GM12878 (cell line): ENCODE results near the gene IRF2BPL. TPM values are rescaled to one million over a fixed set of nuclear protein-coding genes. Genes with fewer than 3 reads are reported as not detected.

Experiments used
- ASH2L ChIP-seq: fragments of 300-600, 200-600 bp; sonication (generic); IDR thresholded peaks from 2 replicates; pipeline ENCODE4 v1.6.1; 2017; ENCODE audit warnings: low read depth, mild to moderate bottlenecking, borderline replicate concordance
- CHD1 ChIP-seq: IDR thresholded peaks from 2 replicates; pipeline ENCODE4 v1.6.1; 2012; ENCODE audit warnings: low read depth, low read length, improper control_type of control experiment
- IKZF2 ChIP-seq, 2 experiments: fragments of 450-650 bp; IDR thresholded peaks; 2 replicates each; pipeline ENCODE4 v1.6.1; 2017; ENCODE audit warnings: mild to moderate bottlenecking in 2 of 2, moderate library complexity in 2 of 2
- LARP7 ChIP-seq: fragments of 450-650 bp; IDR thresholded peaks from 2 replicates; pipeline ENCODE4 v1.6.1; 2017; ENCODE audit warnings: mild to moderate bottlenecking
- PML ChIP-seq: IDR thresholded peaks from 2 replicates; pipeline ENCODE4 v1.6.1; 2012; ENCODE audit warnings: low read length, inconsistent platforms
- PRDM15 ChIP-seq: fragments of 450-650 bp; formaldehyde crosslinking; IDR thresholded peaks from 2 replicates; pipeline ENCODE4 v1.4.0; 2020; ENCODE audit warnings: mild to moderate bottlenecking, moderate library complexity
- REST ChIP-seq: IDR thresholded peaks from 2 replicates; pipeline ENCODE4 v1.6.1; 2012; ENCODE audit warnings: mild to moderate bottlenecking, low read depth, low read length
- SKIL ChIP-seq: fragments of 450-650 bp; IDR thresholded peaks from 2 replicates; pipeline ENCODE4 v1.6.1; 2017; ENCODE audit warnings: mild to moderate bottlenecking, low read depth, inconsistent platforms; ENCODE audit not compliant: poor library complexity, severe bottlenecking
- ZNF24 ChIP-seq: fragments of 450-650 bp; IDR thresholded peaks from 2 replicates; pipeline ENCODE4 v1.6.1; 2017; ENCODE audit warnings: antibody characterized with exemption, mild to moderate bottlenecking
- ZNF384 ChIP-seq: IDR thresholded peaks from 2 replicates; pipeline ENCODE4 v1.6.1; 2012; ENCODE audit warnings: low read depth, mild to moderate bottlenecking, low read length, improper control_type of control experiment, borderline replicate concordance
- polyA plus RNA-seq, 11 experiments: library from polyadenylated mRNA; depleted of rRNA in 4 of 11; unstranded in 6 of 11; stranded (reverse) in 5 of 11; fragments of >200 nt; fragmentation: Nextera tagmentation in 4 of 11; fragmentation: Illumina TruSeq in 1 of 11; extraction: Ambion mirVana in 4 of 11; extraction: Trizol in 1 of 11; gene quantifications; 1 replicate in 1 of 11; 2 replicates in 10 of 11; pipeline versions ENCODE4 v1.2.1 to v1.2.3, GENCODE V29; 2011 to 2016; ENCODE audit warnings: inconsistent platforms in 2 of 11, missing spikeins in 2 of 11, low read depth in 1 of 11
- total RNA-seq, 4 experiments: library from RNA; depleted of rRNA in 3 of 4; stranded (reverse); fragments of >200 nt in 3 of 4; fragmentation: Illumina TruSeq in 1 of 4; extraction: Trizol in 1 of 4; gene quantifications; 2 replicates each; pipeline versions ENCODE4 v1.2.1 to v1.2.3, GENCODE V29; 2013 to 2021

IRF2BPL gene
- total and polyA plus RNA-seq, 10 of the 15 experiments (the other 5 are each of a cell fraction or from before 2014, with no cell fraction given) = 1.2 to 34.5 (median 3.1) TPM

GRCh38 chr14:77053046-77053841 is 24.7 kb upstream of the IRF2BPL start (continued):
- TF ChIP-seq PML (no peak), ZNF24 (0 out of 2 replicates have a peak, but pooled peaks have one; percentile 16), CHD1 (no peak), LARP7 (peak; percentile 34; the same call in 1 of the 2 replicates), REST (no peak), SKIL (no peak), ZNF384 (no peak), PRDM15 (no peak), IKZF2 (IDR thresholded peaks at IDR 0.05) (no peak; a peak in 1 of 4 replicates), ASH2L (no peak)
